ENCODE data around the gene FBXL12.

GRCh38 chr19:9791552-9792205 is 27.2 kb downstream of the FBXL12 start:
- TF ChIP-seq CTCF (IDR thresholded peaks at IDR 0.05) = no peak
- TF ChIP-seq POLR2A (IDR thresholded peaks at IDR 0.05) = peak in 1 of 3 donors; percentile 39

Measured in body of pancreas (tissue), 4 donors.